Measurements from ENCODE around the gene NCK1.

DNA sequence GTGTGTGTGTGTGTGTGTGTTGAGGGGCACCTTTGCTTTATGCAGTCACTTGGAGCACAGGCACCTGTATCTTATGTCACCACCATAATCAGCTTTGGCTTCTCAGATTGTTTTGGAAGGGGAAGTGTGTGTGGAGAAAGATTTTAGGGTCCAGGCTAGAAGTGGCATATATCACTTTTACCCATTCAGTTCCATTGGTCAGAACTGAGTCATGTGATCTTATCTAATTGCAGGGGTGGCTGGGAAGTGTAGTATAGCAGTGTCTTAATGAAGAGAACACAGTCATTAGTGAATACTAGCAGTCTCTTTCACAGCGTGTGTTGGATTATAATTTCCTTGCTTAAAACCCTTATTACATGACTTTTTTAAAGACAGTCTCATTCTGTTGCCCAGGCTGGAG, 20.6 kb downstream of the NCK1 start:
- TF ChIP-seq, protein P1, sequence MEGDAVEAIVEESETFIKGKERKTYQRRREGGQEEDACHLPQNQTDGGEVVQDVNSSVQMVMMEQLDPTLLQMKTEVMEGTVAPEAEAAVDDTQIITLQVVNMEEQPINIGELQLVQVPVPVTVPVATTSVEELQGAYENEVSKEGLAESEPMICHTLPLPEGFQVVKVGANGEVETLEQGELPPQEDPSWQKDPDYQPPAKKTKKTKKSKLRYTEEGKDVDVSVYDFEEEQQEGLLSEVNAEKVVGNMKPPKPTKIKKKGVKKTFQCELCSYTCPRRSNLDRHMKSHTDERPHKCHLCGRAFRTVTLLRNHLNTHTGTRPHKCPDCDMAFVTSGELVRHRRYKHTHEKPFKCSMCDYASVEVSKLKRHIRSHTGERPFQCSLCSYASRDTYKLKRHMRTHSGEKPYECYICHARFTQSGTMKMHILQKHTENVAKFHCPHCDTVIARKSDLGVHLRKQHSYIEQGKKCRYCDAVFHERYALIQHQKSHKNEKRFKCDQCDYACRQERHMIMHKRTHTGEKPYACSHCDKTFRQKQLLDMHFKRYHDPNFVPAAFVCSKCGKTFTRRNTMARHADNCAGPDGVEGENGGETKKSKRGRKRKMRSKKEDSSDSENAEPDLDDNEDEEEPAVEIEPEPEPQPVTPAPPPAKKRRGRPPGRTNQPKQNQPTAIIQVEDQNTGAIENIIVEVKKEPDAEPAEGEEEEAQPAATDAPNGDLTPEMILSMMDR (IDR thresholded peaks at IDR 0.05): no peak
- no peak for TF ChIP-seq POLR2A (IDR thresholded peaks at IDR 0.05)

Data from upper lobe of left lung (tissue), 4 donors.